Neural progenitor cell (in vitro differentiated cells): ENCODE measurements around the gene GPATCH4. TPM values are rescaled to one million over a fixed set of nuclear protein-coding genes. Genes with fewer than 3 reads are reported as not detected.

Experiments used
- DNase-seq: peaks from one replicate; pipeline ENCODE4 v3.0.0-alpha.2; 2016; ENCODE audit warnings: low spot score
- H2AFZ ChIP-seq: fragments of 200-600 bp; sonication (generic); replicated peaks from 2 replicates; pipeline ENCODE4 v1.6.1; 2016; ENCODE audit warnings: antibody characterized with exemption
- H3F3A ChIP-seq: fragments of 200-600 bp; sonication (generic); 2 replicates; pipeline ENCODE4 v1.6.1; 2016; ENCODE audit warnings: antibody characterized with exemption, low read depth
- H3K27ac ChIP-seq: fragments of 200-600 bp; sonication (generic); 2 replicates; pipeline ENCODE4 v1.5.1; 2016; ENCODE audit warnings: mild to moderate bottlenecking
- H3K27me3 ChIP-seq: fragments of 200-600 bp; sonication (generic); 2 replicates; pipeline ENCODE4 v1.6.1; 2016; ENCODE audit warnings: mild to moderate bottlenecking, moderate library complexity
- H3K36me3 ChIP-seq: fragments of 200-600 bp; sonication (generic); 2 replicates; pipeline ENCODE4 v1.5.1; 2016
- H3K4me1 ChIP-seq: fragments of 200-600 bp; sonication (generic); 2 replicates; pipeline ENCODE4 v1.6.1; 2016; ENCODE audit warnings: mixed run types
- H3K4me2 ChIP-seq: fragments of 200-600 bp; sonication (generic); 2 replicates; pipeline ENCODE4 v1.6.1; 2016
- H3K4me3 ChIP-seq: fragments of 200-600 bp; sonication (generic); 2 replicates; pipeline ENCODE4 v1.5.1; 2016
- H3K79me2 ChIP-seq: fragments of 200-600 bp; sonication (generic); 2 replicates; pipeline ENCODE4 v1.6.1; 2016; ENCODE audit warnings: low read depth
- H3K9ac ChIP-seq: fragments of 200-600 bp; sonication (generic); 2 replicates; pipeline ENCODE4 v1.6.1; 2016
- H3K9me3 ChIP-seq: fragments of 200-600 bp; sonication (generic); 2 replicates; pipeline ENCODE4 v1.5.1; 2016; ENCODE audit warnings: low read depth
- H4K20me1 ChIP-seq: fragments of 200-600 bp; sonication (generic); 2 replicates; pipeline ENCODE4 v1.6.1; 2016; ENCODE audit warnings: low read depth
- H3K27ac Mint-ChIP-seq: 3 replicates; pipeline ENCODE4 v1.8.0; 2021; ENCODE audit warnings: mixed read lengths
- H3K27me3 Mint-ChIP-seq: 2 replicates; pipeline ENCODE4 v1.8.0; 2022; ENCODE audit warnings: low read depth, mild to moderate bottlenecking, inconsistent platforms, moderate library complexity, mixed read lengths; ENCODE audit not compliant: insufficient read depth
- H3K36me3 Mint-ChIP-seq: 3 replicates; pipeline ENCODE4 v1.8.0; 2021; ENCODE audit warnings: mixed read lengths
- H3K4me1 Mint-ChIP-seq: 3 replicates; pipeline ENCODE4 v1.8.0; 2021; ENCODE audit warnings: mixed read lengths
- H3K4me3 Mint-ChIP-seq: 3 replicates; pipeline ENCODE4 v1.8.0; 2021; ENCODE audit warnings: mild to moderate bottlenecking, moderate library complexity, mixed read lengths
- H3K9me3 Mint-ChIP-seq: 3 replicates; pipeline ENCODE4 v1.8.0; 2020; ENCODE audit warnings: mixed read lengths
- CTCF ChIP-seq: fragments of 200-600 bp; sonication (generic); IDR thresholded peaks from 2 replicates; pipeline ENCODE4 v1.5.1; 2017; ENCODE audit warnings: antibody characterized with exemption, mild to moderate bottlenecking
- EZH2 ChIP-seq: fragments of 200-600 bp; sonication (generic); IDR thresholded peaks from 2 replicates; pipeline ENCODE4 v1.6.1; 2017; ENCODE audit warnings: antibody characterized with exemption, mild to moderate bottlenecking, moderate library complexity
- EZH2phosphoT487 ChIP-seq: fragments of 200-600 bp; sonication (generic); IDR thresholded peaks from 2 replicates; pipeline ENCODE4 v1.6.1; 2017; ENCODE audit warnings: antibody characterized with exemption
- total RNA-seq: library from RNA; depleted of rRNA; stranded (reverse); fragments of >200 nt; gene quantifications from 2 replicates; pipeline ENCODE4 v1.2.3, GENCODE V29; 2015; ENCODE audit warnings: low replicate concordance

GPATCH4 gene
- total RNA-seq, 1 donor from 2014 or later, result 17.2 TPM

- no peak overlapping the region for H3K27ac Mint-ChIP-seq
- no peak overlapping the region for H3K27ac ChIP-seq
- no peaks in the 10 kb centered on the region for H3K79me2 ChIP-seq
- no peak for TF ChIP-seq EZH2
- TF ChIP-seq EZH2phosphoT487, result no peak
- no peak for TF ChIP-seq CTCF
- no peak overlapping the region for H3K4me2 ChIP-seq
- no peaks in the 10 kb centered on the region for H3K36me3 Mint-ChIP-seq
- no peak overlapping the region for H2AFZ ChIP-seq
- H3K9ac ChIP-seq, result no peak overlapping the region
- peaks cover 20% of the 10 kb centered on the region for H3K27me3 Mint-ChIP-seq
- H3F3A ChIP-seq, result no peaks in the 10 kb centered on the region
- H3K4me3 ChIP-seq, result no peak overlapping the region
- H3K36me3 ChIP-seq, result no peaks in the 10 kb centered on the region
- no peaks in the 10 kb centered on the region for H3K9me3 ChIP-seq
- H4K20me1 ChIP-seq, result peaks cover 12% of the 10 kb centered on the region
- DNase-seq, result no peak
- H3K4me1 Mint-ChIP-seq, result peaks cover 6% of the 10 kb centered on the region
- H3K27me3 ChIP-seq, result peaks cover 99% of the 10 kb centered on the region
- peaks cover 8% of the 10 kb centered on the region for H3K4me1 ChIP-seq
- peaks cover 2% of the 10 kb centered on the region for H3K9me3 Mint-ChIP-seq
- no peak overlapping the region for H3K4me3 Mint-ChIP-seq
Observed at GRCh38 chr1:156629823-156630449, 28.7 kb upstream of the GPATCH4 start.

DNA sequence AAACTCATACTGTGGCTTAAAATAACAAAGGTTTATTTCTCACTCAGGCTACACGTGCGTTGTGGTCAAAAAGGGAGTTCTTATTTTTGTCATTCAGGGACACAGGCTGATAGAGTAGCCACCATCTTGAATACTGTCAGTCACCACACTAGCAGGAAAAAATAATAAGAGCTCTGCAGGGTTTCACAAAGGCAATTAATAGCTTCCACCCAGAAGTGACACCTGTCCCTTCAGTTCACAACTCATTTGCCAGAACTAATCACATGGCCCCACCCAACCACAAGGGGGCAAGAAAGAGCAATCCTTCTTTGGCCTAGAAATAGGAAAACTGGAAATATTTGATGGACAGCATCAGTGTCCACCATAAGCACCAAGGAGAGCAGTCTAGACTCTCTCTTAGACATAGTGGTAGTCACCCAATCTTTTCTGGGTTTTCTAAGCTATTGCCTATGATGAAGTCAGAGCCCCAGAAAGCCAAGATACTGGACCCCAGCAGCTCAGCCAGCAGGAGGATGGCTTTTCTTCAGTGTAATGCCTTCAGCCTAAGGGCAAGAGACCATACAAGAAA lies 26.1 kb upstream of the GPATCH4 start:
- no peaks in the 10 kb centered on the region for H3K9me3 ChIP-seq
- no peak overlapping the region for H3K4me3 ChIP-seq
- no peak overlapping the region for H2AFZ ChIP-seq
- peaks cover 99% of the 10 kb centered on the region for H3K27me3 ChIP-seq
- Mint-ChIP-seq H3K4me1 (peaks cover 13% of the 10 kb centered on the region), H3K4me3 (no peak overlapping the region), H3K27ac (no peak overlapping the region), H3K36me3 (no peaks in the 10 kb centered on the region), H3K27me3 (peaks cover 29% of the 10 kb centered on the region), H3K9me3 (peaks cover 2% of the 10 kb centered on the region)
- H4K20me1 ChIP-seq, result peaks cover 21% of the 10 kb centered on the region
- no peaks in the 10 kb centered on the region for H3K36me3 ChIP-seq
- peak; percentile 64 for DNase-seq
- TF ChIP-seq EZH2phosphoT487, result no peak
- peak; percentile 83 for TF ChIP-seq CTCF
- peaks cover 3% of the 10 kb centered on the region for H3F3A ChIP-seq
- H3K27ac ChIP-seq, result no peak overlapping the region
- H3K4me1 ChIP-seq, result peaks cover 8% of the 10 kb centered on the region
- H3K79me2 ChIP-seq, result no peaks in the 10 kb centered on the region
- H3K9ac ChIP-seq, result no peak overlapping the region
- no peak overlapping the region for H3K4me2 ChIP-seq

DNA sequence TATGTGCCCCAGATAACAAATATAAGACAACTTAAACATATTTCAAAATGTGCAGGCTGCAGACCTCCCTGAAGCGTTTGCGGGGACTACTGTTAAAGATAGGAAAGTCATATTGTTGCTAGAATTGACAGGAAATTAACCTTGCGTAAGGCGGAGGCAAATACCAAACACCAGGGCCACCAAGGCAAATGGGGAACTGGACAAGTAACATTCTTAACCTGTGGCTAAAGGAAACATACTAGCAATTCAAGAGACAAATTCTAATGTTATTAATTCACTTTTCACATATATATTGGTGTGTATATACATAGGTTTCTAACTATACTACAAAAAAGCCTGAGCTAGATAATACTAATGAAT lies 24.8 kb upstream of the GPATCH4 start:
- Mint-ChIP-seq H3K4me1 (peaks cover 14% of the 10 kb centered on the region), H3K4me3 (peak overlapping the region; percentile 83)
- no peak overlapping the region for H3K27ac ChIP-seq

More for the DNA sequence above, 24.8 kb upstream of the GPATCH4 start:
- Mint-ChIP-seq H3K27ac (no peak overlapping the region), H3K9me3 (peaks cover 2% of the 10 kb centered on the region), H3K27me3 (peaks cover 34% of the 10 kb centered on the region), H3K36me3 (no peaks in the 10 kb centered on the region)
- Histone ChIP-seq H3F3A (peaks cover 3% of the 10 kb centered on the region), H3K27me3 (peaks cover 99% of the 10 kb centered on the region), H3K9ac (no peak overlapping the region), H3K4me3 (no peak overlapping the region), H3K9me3 (no peaks in the 10 kb centered on the region), H3K79me2 (no peaks in the 10 kb centered on the region), H3K4me2 (no peak overlapping the region), H3K4me1 (peaks cover 8% of the 10 kb centered on the region), H4K20me1 (peaks cover 21% of the 10 kb centered on the region), H2AFZ (no peak overlapping the region), H3K36me3 (no peaks in the 10 kb centered on the region)
- no peak for DNase-seq
- TF ChIP-seq EZH2 (no peak), CTCF (no peak), EZH2phosphoT487 (no peak)
